ENCODE results near the gene OAS2. TPM values are rescaled to one million over a fixed set of nuclear protein-coding genes. Genes with fewer than 3 reads are reported as not detected.

OAS2 gene
- total RNA-seq, 1 experiment from 2014 or later = 0.25 TPM

DNA sequence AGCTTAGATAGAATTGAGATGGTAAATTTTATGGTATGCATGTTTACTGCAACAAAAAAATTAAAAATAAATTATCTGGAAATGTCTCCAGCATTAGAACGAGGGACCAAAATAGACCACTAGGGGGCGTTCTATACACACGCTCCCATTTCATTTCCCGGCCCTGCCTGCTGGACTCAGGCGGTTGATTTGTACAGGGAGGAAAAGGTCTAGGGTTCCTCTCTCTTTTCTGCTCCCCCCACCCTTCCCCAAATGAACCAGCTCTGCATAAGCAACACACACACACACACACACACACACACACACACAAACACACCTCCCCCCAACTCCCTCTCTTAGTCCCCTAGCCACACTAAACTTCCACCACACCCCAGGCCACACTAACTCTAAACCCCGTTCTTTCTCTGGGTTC lies 70.4 kb downstream of the OAS2 start:
- H3K27me3 Mint-ChIP-seq (ENCODE audit: insufficient read depth, unreplicated experiment) = peaks cover 10% of the 10 kb centered on the region
- H3K9me3 Mint-ChIP-seq (ENCODE audit: unreplicated experiment) = no peaks in the 10 kb centered on the region
- intact Hi-C loops (cut with micrococcal nuclease; ENCODE audit: unreplicated experiment) = loop anchor here (1.0 kb wide), 3 partner anchors 50 to 126 kb away; no protein-coding TSS in a partner anchor
- no peak overlapping the region for H3K27ac Mint-ChIP-seq (ENCODE audit: unreplicated experiment)
- H3K36me3 Mint-ChIP-seq (ENCODE audit: insufficient read depth, unreplicated experiment) = no peaks in the 10 kb centered on the region
- DNase-seq = peak; percentile 52 to 71
- Histone ChIP-seq H3K27me3 (replicated peaks; ENCODE audit: control insufficient read depth, insufficient read depth, low read length) (no peaks in the 10 kb centered on the region), H3K4me3 (ENCODE audit: low read depth, low read length) (no peak overlapping the region), H3K36me3 (ENCODE audit: control insufficient read depth, insufficient read depth, low read length) (no peaks in the 10 kb centered on the region), H3K9me3 (no peaks in the 10 kb centered on the region), H3K4me1 (no peaks in the 10 kb centered on the region)
- ChIA-PET POLR2A (no interaction called here), CTCF (interaction anchor here (1.3 kb wide), 1 partner anchor 104 kb away, joined by 8 read pairs; no protein-coding TSS in a partner anchor)
- no TSS peak for BruUV-seq (replicated peaks)
- H3K4me3 Mint-ChIP-seq (ENCODE audit: unreplicated experiment) = no peak overlapping the region
- H3K4me1 Mint-ChIP-seq (ENCODE audit: low read depth, unreplicated experiment) = no peaks in the 10 kb centered on the region
- TF ChIP-seq, protein P1, sequence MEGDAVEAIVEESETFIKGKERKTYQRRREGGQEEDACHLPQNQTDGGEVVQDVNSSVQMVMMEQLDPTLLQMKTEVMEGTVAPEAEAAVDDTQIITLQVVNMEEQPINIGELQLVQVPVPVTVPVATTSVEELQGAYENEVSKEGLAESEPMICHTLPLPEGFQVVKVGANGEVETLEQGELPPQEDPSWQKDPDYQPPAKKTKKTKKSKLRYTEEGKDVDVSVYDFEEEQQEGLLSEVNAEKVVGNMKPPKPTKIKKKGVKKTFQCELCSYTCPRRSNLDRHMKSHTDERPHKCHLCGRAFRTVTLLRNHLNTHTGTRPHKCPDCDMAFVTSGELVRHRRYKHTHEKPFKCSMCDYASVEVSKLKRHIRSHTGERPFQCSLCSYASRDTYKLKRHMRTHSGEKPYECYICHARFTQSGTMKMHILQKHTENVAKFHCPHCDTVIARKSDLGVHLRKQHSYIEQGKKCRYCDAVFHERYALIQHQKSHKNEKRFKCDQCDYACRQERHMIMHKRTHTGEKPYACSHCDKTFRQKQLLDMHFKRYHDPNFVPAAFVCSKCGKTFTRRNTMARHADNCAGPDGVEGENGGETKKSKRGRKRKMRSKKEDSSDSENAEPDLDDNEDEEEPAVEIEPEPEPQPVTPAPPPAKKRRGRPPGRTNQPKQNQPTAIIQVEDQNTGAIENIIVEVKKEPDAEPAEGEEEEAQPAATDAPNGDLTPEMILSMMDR (IDR thresholded peaks at IDR 0.05; ENCODE audit: insufficient read depth in 1 of 2, low read depth in 1 of 2, low read length in 1 of 2, severe bottlenecking in 1 of 2, unreplicated experiment in 1 of 2) = peak; percentile 74 to 80

DNA sequence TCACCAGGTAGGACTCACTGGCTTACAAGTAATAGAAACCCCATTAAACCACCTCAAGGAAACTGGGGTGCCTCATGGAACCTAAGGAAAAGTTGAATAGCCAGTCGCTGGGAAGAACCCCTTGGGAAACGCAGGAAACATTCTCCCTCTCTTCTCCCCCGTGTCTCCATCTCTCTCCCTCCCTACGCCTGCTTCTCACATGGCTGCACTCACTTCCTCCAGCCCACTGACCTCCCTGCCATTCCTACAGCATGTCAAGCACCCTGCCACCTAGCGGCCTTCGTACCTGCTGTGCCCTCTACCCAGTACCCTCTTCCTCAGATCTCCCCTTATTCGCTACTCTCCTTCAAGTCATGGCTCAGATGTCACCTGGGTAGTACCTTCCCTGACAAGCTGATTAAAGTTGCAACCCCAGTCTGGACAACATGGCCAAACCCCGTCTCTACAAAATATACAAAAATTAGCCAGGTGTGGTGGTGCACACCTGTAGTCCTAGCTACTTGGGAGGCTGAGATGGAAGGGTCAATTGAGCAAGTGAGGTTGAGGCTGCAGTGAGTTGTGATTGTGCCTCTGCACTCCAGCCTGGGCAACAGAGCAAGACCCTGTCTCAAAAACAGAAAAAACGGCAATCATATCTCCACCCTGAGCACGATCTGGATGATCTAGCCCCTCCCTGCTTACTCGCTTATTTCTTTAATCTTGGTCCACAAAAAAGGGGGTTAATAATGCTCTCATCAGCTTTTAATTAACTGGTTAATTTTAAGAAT lies 71.8 kb downstream of the OAS2 start:
- Mint-ChIP-seq H3K9me3 (ENCODE audit: unreplicated experiment) (no peaks in the 10 kb centered on the region), H3K27ac (ENCODE audit: unreplicated experiment) (no peak overlapping the region), H3K27me3 (ENCODE audit: insufficient read depth, unreplicated experiment) (peaks cover 13% of the 10 kb centered on the region), H3K4me1 (ENCODE audit: low read depth, unreplicated experiment) (no peaks in the 10 kb centered on the region), H3K4me3 (ENCODE audit: unreplicated experiment) (peak overlapping the region; percentile 2), H3K36me3 (ENCODE audit: insufficient read depth, unreplicated experiment) (no peaks in the 10 kb centered on the region)
- Histone ChIP-seq H3K4me3 (ENCODE audit: low read depth, low read length) (no peak overlapping the region), H3K36me3 (ENCODE audit: control insufficient read depth, insufficient read depth, low read length) (no peaks in the 10 kb centered on the region), H3K9me3 (no peaks in the 10 kb centered on the region), H3K27me3 (replicated peaks; ENCODE audit: control insufficient read depth, insufficient read depth, low read length) (no peaks in the 10 kb centered on the region), H3K4me1 (no peaks in the 10 kb centered on the region)
- peak; percentile 27 to 48 for DNase-seq
- ChIA-PET CTCF (no interaction called here), POLR2A (no interaction called here)
- TF ChIP-seq, protein P1 (IDR thresholded peaks at IDR 0.05; ENCODE audit: insufficient read depth in 1 of 2, low read depth in 1 of 2, low read length in 1 of 2, severe bottlenecking in 1 of 2, unreplicated experiment in 1 of 2) = peak in 1 of 2 experiments; percentile 30
- BruUV-seq (replicated peaks) = no TSS peak
- intact Hi-C loops (cut with micrococcal nuclease; ENCODE audit: unreplicated experiment) = no loop called here

DNA sequence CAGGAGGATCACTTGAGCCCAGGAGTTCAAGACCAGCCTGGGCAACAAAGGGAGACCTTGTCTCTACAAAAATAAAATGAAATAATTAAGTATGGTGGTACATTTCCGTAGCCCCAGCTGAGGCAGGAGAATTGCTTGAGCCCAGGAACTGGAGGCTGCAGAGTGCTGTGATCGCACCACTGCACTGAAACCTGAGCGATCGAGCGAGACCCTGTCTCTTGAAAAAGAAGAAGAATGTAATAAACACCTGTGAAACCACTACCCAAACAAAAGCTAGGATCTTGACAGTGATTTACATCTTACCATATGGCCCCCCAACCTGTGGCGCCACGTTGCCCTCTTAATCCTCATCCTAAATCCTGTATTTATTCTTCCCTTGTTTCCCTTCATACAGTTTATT lies 72.5 kb downstream of the OAS2 start:
- Mint-ChIP-seq H3K4me3 (ENCODE audit: unreplicated experiment) (no peak overlapping the region), H3K27ac (ENCODE audit: unreplicated experiment) (no peak overlapping the region), H3K4me1 (ENCODE audit: low read depth, unreplicated experiment) (no peaks in the 10 kb centered on the region), H3K9me3 (ENCODE audit: unreplicated experiment) (no peaks in the 10 kb centered on the region), H3K36me3 (ENCODE audit: insufficient read depth, unreplicated experiment) (no peaks in the 10 kb centered on the region), H3K27me3 (ENCODE audit: insufficient read depth, unreplicated experiment) (peaks cover 8% of the 10 kb centered on the region)
- H3K4me1 ChIP-seq = no peaks in the 10 kb centered on the region
- BruUV-seq (replicated peaks) = no TSS peak
- intact Hi-C loops (cut with micrococcal nuclease; ENCODE audit: unreplicated experiment) = no loop called here
- TF ChIP-seq, protein P1 (IDR thresholded peaks at IDR 0.05; ENCODE audit: insufficient read depth in 1 of 2, low read depth in 1 of 2, low read length in 1 of 2, severe bottlenecking in 1 of 2, unreplicated experiment in 1 of 2) = no peak
- no peak overlapping the region for H3K4me3 ChIP-seq (ENCODE audit: low read depth, low read length)
- no peaks in the 10 kb centered on the region for H3K36me3 ChIP-seq (ENCODE audit: control insufficient read depth, insufficient read depth, low read length)
- ChIA-PET CTCF (no interaction called here), POLR2A (no interaction called here)
- no peaks in the 10 kb centered on the region for H3K9me3 ChIP-seq
- no peak for DNase-seq
- H3K27me3 ChIP-seq (replicated peaks; ENCODE audit: control insufficient read depth, insufficient read depth, low read length) = no peaks in the 10 kb centered on the region
